GM18909 (cell line): ENCODE results near the gene SNX21.
A peak's percentile ranks its signal among the peaks of the same experiment; 100 is the strongest.
"Not testable (repeated sequence)": the region's sequence is repeated elsewhere in the genome, so short reads cannot be mapped to it uniquely, and the experiment has no call there.

Source experiments
- ATAC-seq: cut with Tn5 transposase; IDR thresholded peaks from one replicate; pipeline ENCODE4 v1.9.1; 2021; ENCODE audit warnings: mild to moderate bottlenecking; ENCODE audit not compliant: unreplicated experiment, poor library complexity

Gene SNX21

DNA sequence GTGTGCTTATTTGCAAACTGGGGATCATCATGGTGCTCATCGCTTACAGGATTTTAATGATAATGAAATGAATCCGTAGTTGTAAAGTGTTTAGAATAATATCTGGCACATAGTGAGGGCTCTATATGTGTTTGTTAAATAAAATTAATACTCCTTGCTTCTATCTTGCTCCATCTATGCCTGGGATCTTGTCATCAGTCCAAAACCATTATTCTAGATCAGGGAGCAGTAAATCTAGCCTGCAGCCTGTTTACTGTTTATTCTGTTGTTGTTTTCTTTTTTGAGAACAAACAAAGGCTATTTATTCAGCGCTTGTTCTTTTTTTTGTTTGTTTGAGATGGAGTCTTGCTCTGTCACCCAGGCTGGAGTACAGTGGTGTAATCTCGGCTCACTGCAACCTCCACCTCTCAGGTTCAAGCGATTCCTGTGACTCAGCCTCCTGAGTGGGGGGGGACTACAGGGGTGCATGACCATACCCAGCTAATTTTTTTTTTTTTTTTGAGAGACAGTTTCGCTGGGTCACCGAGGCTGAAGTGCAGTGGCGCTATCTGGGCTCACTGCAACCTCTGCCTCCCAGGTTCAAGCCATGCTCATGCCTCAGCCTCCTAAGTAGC is 15.5 kb downstream of the SNX21 start:
- no peak for ATAC-seq

GRCh38 chr20:45850238-45850637 is 16.6 kb downstream of the SNX21 start:
- no peak for ATAC-seq

GRCh38 chr20:45850926-45851325 is 17.3 kb downstream of the SNX21 start:
- ATAC-seq = no peak

GRCh38 chr20:45851501-45851900 is 17.9 kb downstream of the SNX21 start:
- no peak for ATAC-seq

DNA sequence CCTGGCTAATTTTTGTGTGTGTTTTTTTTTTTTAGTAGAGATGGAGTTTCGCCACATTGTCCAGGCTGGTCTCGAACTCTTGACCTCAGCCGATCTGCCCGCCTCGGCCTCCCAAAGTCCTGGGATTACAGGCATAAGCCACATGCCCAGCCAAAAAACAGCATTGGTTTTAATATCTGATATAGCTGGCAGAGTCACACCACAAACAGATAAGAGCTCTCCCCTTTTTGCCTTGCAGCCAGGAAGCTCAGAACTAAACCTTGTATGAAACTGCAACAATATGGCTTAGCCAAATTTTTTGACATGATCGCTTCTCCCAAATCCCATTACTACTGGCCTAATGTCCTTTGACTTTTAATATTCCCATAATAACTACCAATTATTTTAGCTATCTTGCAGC is 18.7 kb downstream of the SNX21 start:
- no peak for ATAC-seq

GRCh38 chr20:45853484-45853883 is 19.9 kb downstream of the SNX21 start:
- ATAC-seq = no peak

DNA sequence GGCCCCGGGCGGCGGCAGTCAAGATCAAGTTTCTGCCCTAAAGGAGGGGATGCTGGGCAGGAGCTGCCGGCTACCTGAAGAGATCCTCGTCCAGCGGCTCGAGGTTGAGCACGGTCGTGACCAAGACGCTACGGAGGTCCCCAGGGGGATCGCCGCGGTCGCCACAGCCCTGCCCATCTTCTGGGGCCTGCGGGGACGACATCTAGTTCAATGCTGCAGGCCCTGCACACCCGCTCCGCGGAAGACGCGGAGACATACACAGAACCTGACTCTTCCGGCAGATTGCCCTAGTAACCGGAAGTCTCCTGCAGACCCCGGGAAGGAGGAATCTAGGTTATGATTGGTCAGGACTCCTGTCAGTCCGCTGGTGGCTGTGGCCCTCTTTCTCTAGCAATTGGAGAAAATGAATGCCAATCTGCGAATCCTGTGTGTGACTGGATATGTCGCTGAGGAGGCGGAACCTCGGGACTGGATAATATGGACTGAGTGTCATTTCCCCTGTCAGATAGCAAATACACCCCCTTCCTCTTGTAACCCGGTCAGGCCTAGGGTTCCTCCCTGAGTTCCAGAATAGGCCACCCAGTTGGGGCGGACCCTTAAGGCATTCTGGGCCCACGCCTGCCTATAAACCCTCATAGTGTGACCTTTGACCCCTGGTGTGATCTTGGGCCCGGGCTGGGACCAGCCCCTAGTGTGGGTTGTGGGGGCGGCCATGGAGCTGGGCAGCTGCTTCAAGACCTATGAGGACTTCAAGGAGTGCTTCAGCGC is 23.7 kb downstream of the SNX21 start, which contains the start of the genes ACOT8 and ZSWIM3:
ACOT8 (minus strand) TSS at position 279 of the 768 bp plus-strand sequence; CDS start at position 202, 77 bp downstream.
ZSWIM3 (plus strand) TSS at position 501 of the 768 bp plus-strand sequence; CDS start at position 713, 212 bp downstream.
- peak; percentile 95 for ATAC-seq

DNA sequence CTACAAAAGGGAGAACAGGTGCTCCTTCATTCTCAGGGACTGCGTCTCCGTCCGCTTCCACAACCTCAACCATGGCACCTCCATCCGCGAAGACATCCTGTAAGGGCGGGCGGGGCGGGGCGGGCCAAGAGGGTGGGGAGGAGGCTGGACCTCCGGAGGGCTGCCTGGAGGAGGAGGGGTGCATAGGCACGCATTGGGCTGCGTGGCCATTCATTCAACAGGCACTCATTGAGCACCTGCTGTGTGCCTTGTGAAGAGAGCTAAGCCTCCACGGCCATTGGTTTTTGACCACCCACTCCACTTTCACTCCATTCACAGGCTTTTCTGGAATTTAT is 24.2 kb downstream of the SNX21 start:
- peak; percentile 15 for ATAC-seq

DNA sequence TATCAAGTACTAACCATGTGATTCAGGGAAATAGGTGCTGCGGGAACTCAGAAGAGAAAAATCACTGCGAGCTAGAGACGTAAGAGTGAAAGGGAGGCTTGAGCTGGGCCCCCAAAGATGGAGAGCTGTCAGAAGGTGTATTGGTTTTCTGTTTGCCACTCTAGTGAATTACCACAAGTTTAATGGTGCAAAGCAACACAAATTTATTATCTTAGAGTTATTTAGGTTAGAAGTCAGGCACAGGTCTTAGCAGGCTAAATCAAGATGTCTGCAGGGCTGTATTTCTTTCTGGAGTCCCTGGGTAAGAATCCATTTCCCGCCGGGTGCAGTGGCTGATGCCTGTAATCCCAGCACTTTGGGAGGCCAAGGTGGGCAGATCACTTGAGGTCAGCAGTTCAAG is 26.3 kb downstream of the SNX21 start:
- no peak for ATAC-seq

DNA sequence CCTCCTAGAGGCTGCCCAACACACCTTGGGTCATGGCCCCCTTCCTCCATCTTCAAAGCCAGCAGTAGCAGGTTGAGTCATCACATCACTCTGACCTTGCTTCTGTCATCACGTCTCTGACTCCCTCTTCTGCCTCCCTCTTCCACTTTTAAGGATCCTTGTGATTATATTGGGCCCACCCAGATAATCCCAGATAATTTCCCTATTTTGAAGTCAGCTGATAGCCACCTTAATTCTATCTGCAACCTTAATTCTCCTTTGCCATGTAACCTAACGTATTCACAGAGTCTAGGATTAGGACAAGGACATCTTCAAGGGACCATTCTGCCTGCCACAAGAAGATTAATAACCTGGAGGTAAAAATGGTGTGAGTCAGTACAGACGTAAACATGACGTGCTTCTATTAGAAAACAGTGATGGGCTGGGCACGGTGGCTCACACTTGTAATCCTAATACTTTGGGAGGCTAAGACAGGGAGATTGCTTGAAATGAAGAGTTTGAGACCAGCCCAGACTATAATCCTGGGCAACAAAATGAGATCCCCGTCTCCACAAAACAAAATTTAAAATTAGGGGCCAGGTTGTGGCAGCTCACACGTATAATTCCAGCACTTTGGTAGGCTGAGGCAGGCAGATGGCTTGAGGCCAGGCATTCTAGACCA is 27.1 kb downstream of the SNX21 start:
- no peak for ATAC-seq

GRCh38 chr20:45861221-45862075 is 27.8 kb downstream of the SNX21 start:
- no peak for ATAC-seq

DNA sequence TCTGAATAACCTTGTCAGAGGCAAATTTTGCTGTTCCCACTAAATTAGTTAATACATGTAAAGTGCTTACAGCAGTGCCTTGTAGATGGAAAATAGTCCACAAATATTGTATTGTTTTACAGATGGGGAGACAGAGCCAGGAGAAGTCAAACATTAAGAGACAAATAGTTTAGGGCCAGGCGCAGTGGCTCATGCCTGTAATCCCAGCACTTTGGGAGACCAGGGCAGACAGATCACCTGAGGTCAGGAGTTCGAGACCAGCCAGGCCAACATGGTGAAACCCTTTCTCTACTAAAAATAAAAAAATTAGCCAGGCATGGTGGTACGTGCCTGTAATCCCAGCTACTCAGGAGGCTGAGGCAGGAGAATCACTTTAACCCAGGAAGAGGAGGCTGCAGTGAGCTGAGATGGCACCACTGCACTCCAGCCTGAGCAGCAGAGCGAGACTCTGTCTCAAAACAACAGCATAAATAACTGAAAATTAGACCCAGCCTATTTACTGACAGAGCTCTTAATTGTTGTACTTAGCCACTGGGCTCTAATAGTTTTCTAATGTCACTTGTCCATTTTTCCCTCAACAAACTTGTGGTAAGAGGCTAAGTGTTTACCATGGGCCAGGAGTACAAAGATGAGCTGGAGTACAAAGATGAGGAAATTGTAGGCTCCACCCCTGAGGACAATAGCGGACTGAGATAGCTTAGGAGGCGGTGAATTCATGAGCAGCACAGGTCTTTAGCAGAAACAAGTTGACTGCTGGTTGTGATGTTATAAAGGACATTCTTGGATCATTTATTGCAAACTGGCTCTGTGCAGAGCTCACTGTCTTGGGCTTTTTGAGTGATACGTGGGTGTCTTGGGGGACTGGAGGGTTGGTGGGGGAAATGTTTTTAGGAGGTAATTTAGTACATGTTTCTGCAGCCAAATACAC is 30.2 kb downstream of the SNX21 start:
- ATAC-seq = no peak

GRCh38 chr20:45866454-45866853 is 32.9 kb downstream of the SNX21 start:
- no peak for ATAC-seq

DNA sequence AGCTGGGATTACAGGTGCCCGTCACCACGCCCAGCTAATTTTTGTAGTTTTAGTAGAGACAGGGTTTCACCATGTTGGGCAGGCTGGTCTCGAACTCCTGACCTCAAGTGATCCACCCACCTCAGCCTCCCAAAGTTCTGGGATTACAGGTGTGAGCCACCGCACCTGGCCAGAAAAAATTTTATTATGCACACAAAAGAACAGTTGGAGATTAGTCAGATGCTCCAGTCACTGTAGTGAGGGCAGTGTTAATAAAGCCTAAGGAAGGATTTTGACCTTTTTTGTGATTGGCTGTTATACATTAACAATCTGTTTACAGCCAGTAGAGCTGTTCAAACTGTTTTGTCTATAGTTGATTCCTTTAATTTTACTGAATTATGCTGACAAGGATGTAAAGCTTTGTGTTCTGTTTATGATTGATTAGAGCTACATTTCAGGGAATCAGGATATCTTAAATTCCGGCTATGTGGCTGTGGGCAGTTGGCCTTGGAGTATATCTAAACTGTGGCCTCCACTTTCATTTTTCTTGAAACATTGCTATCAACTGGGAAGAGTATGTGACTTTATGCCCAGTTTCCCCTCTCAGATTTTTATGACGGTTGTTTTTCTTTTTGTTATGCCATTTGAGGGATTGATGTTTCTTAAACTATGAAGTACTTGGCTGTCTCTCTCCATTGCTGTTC is 33.7 kb downstream of the SNX21 start:
- ATAC-seq = no peak

GRCh38 chr20:45867819-45868176 is 34.2 kb downstream of the SNX21 start:
- ATAC-seq = no peak

GRCh38 chr20:45872626-45873025 is 39.0 kb downstream of the SNX21 start:
- ATAC-seq = no peak

DNA sequence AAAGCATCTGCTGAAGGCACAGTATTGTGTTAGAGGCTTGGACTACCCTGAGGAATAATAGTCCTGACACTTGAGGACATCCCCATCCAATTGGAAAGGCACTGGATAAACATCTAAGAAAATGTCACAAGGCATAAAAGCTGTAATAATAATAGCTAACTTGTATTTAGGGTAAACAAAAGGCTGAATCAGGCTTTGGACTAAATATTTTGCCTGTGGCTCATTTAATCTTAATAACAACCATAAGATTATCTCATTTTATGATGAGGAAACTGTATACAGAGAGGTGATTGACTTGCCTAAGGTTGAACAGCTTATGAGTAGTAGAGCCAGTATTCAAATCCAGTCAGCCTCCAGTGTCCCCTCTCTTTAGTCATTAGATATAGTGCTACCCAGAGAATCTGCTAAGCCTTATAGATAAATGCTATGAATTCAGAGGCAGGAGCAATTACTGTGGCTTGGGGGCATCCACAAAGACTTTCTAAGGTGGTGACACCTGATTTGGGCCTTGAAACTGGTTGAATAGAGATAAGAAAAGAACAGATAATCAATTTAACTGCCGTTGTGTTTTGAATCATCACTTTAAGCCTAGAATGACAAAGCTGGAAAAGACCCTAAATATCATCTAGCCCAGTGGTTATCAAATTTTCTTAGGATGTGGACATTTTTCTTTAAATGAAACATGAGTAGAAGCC is 40.0 kb downstream of the SNX21 start:
- no peak for ATAC-seq

- ATAC-seq = not testable (repeated sequence)
Observed at GRCh38 chr20:45874104-45874481, 40.5 kb downstream of the SNX21 start.
